Panc1 (cell line): ENCODE results near the gene PXK. TPM values are rescaled to one million over a fixed set of nuclear protein-coding genes. Genes with fewer than 3 reads are reported as not detected.

Experiments
- ATAC-seq: fragments of 200-7000 bp; cut with Tn5 transposase; 2 replicates; pipeline ENCODE4 v1.9.1; 2020; ENCODE audit warnings: mild to moderate bottlenecking, moderate library complexity
- BruUV-seq: library from RNA; stranded (reverse); fragments of 400-500 nt; replicated peaks from 2 replicates; lab custom pipeline; 2021; lab: Mats Ljungman, UMichigan
- CTCF ChIA-PET: fragments of 300-600 bp; sonication (Branson Sonifier 250); formaldehyde crosslinking; loops from one replicate; lab custom pipeline; 2022; ENCODE audit warnings: antibody characterized with exemption; lab: Charles Lee
- POLR2A ChIA-PET: fragments of 300-600 bp; sonication (Branson Sonifier 250); formaldehyde crosslinking; loops from one replicate; lab custom pipeline; 2022; ENCODE audit warnings: antibody characterized with exemption; lab: Charles Lee
- DNase-seq: peaks from one replicate; pipeline ENCODE4 v3.0.0-alpha.2; 2010; ENCODE audit warnings: low read depth, low spot score
- H3K27ac ChIP-seq: 2 replicates; pipeline ENCODE4 v1.5.1; 2011; ENCODE audit warnings: mild to moderate bottlenecking, low read length, inconsistent platforms
- H3K27me3 ChIP-seq: fragments of 200-500 bp; sonication (Bioruptor generic); 2 replicates; pipeline ENCODE4 v1.6.0; 2014; ENCODE audit warnings: low read length, inconsistent platforms; ENCODE audit not compliant: control insufficient read depth, insufficient read depth
- H3K36me3 ChIP-seq: fragments of 200-500 bp; sonication (Bioruptor generic); 2 replicates; pipeline ENCODE4 v1.5.1; 2014; ENCODE audit warnings: inconsistent platforms, mild to moderate bottlenecking, low read length, moderate library complexity; ENCODE audit not compliant: control insufficient read depth, insufficient read depth
- H3K4me1 ChIP-seq: 2 replicates; pipeline ENCODE4 v1.5.1; 2011; ENCODE audit warnings: inconsistent platforms, mild to moderate bottlenecking, low read length, moderate library complexity; ENCODE audit not compliant: control insufficient read depth, insufficient read depth
- H3K4me3 ChIP-seq, 2 experiments: 2 replicates each; pipeline ENCODE4 v1.5.1; 2011 to 2012; ENCODE audit warnings: low read depth in 2 of 2, low read length in 2 of 2, mild to moderate bottlenecking in 2 of 2, inconsistent platforms in 1 of 2, moderate library complexity in 1 of 2
- H3K9me3 ChIP-seq: fragments of 200-500 bp; sonication (Bioruptor generic); 2 replicates; pipeline ENCODE4 v1.5.1; 2014; ENCODE audit warnings: low read depth, mild to moderate bottlenecking, inconsistent platforms, low read length, moderate library complexity; ENCODE audit not compliant: control insufficient read depth, insufficient read depth
- CTCF ChIP-seq: fragments of 450-650 bp; IDR thresholded peaks from 2 replicates; pipeline ENCODE4 v1.5.1; 2017; ENCODE audit warnings: mild to moderate bottlenecking
- POLR2AphosphoS5 ChIP-seq: IDR thresholded peaks from 2 replicates; pipeline ENCODE4 v1.6.1; 2012; ENCODE audit warnings: mild to moderate bottlenecking, low read depth, low read length, moderate library complexity
- REST ChIP-seq, 2 experiments: IDR thresholded peaks; 2 replicates each; pipeline ENCODE4 v1.6.1; 2011 to 2012; ENCODE audit warnings: low read depth in 2 of 2, control low read depth in 1 of 2, low read length in 1 of 2, mild to moderate bottlenecking in 1 of 2, moderate library complexity in 1 of 2; ENCODE audit not compliant: insufficient read depth in 1 of 2
- SIN3A ChIP-seq: IDR thresholded peaks from 2 replicates; pipeline ENCODE4 v1.6.1; 2012; ENCODE audit warnings: low read depth, mild to moderate bottlenecking, low read length, moderate library complexity, borderline replicate concordance; ENCODE audit not compliant: insufficient read depth
- TCF7L2 ChIP-seq: IDR thresholded peaks from 2 replicates; pipeline ENCODE4 v1.6.1; 2011; ENCODE audit warnings: mild to moderate bottlenecking, low read depth, low read length, inconsistent platforms
- in situ Hi-C: cut with HindIII; loops from 2 replicates; pipeline ENCODE4 v1.10.0; 2016; ENCODE audit warnings: low sequenced_read_pairs, low pct_unique_long_range_greater_than_20kb
- intact Hi-C: fragments of 100-400 bp; cut with micrococcal nuclease; formaldehyde crosslinking; loops from one replicate; pipeline ENCODE4 v1.10.0; 2022; ENCODE audit not compliant: unreplicated experiment
- total RNA-seq: library from RNA; stranded (reverse); gene quantifications from one replicate; pipeline ENCODE4 v1.2.1, GENCODE V29; 2021; ENCODE audit not compliant: unreplicated experiment

PXK gene
- total RNA-seq, 1 experiment from 2014 or later: 14.2 TPM

GRCh38 chr3:58471025-58471887, 138.6 kb downstream of the PXK start:
- H3K27ac ChIP-seq: peak overlapping the region; percentile 92
- H3K36me3 ChIP-seq: no peaks in the 10 kb centered on the region
- H3K4me3 ChIP-seq: no peak overlapping the region
- ATAC-seq: peak; percentile 97
- no peak for TF ChIP-seq REST (IDR thresholded peaks at IDR 0.05; ENCODE audit: insufficient read depth in 1 of 2, low read depth in 2 of 2, low read length in 1 of 2)
- peak; percentile 78 for TF ChIP-seq POLR2AphosphoS5
- peak; percentile 91 for TF ChIP-seq TCF7L2
- H3K27me3 ChIP-seq: no peaks in the 10 kb centered on the region
- no peaks in the 10 kb centered on the region for H3K9me3 ChIP-seq
- H3K4me1 ChIP-seq: peaks cover 29% of the 10 kb centered on the region
- intact Hi-C loops (no loop called here), in situ Hi-C loops (no loop called here)
- DNase-seq: peak; percentile 60
- ChIA-PET CTCF (no interaction called here), POLR2A (no interaction called here)
- no TSS peak for BruUV-seq

GRCh38 chr3:58473275-58473674, 140.6 kb downstream of the PXK start:
- POLR2A ChIA-PET: no interaction called here
- CTCF ChIA-PET: no interaction called here
- ATAC-seq (no peak), DNase-seq (no peak)
- intact Hi-C loops (no loop called here), in situ Hi-C loops (no loop called here)
- Histone ChIP-seq H3K4me3 (no peak overlapping the region), H3K4me1 (peaks cover 29% of the 10 kb centered on the region), H3K27me3 (no peaks in the 10 kb centered on the region), H3K9me3 (no peaks in the 10 kb centered on the region), H3K36me3 (no peaks in the 10 kb centered on the region), H3K27ac (peak overlapping the region; percentile 92)
- no TSS peak for BruUV-seq
- TF ChIP-seq SIN3A (no peak), REST (IDR thresholded peaks at IDR 0.05; ENCODE audit: insufficient read depth in 1 of 2, low read depth in 2 of 2, low read length in 1 of 2) (no peak), CTCF (no peak)
